Measurements from ENCODE around the gene CLASP1.
"Not testable (repeated sequence)": the region's sequence is repeated elsewhere in the genome, so short reads cannot be mapped to it uniquely, and the experiment has no call there.

CLASP1 gene

DNA sequence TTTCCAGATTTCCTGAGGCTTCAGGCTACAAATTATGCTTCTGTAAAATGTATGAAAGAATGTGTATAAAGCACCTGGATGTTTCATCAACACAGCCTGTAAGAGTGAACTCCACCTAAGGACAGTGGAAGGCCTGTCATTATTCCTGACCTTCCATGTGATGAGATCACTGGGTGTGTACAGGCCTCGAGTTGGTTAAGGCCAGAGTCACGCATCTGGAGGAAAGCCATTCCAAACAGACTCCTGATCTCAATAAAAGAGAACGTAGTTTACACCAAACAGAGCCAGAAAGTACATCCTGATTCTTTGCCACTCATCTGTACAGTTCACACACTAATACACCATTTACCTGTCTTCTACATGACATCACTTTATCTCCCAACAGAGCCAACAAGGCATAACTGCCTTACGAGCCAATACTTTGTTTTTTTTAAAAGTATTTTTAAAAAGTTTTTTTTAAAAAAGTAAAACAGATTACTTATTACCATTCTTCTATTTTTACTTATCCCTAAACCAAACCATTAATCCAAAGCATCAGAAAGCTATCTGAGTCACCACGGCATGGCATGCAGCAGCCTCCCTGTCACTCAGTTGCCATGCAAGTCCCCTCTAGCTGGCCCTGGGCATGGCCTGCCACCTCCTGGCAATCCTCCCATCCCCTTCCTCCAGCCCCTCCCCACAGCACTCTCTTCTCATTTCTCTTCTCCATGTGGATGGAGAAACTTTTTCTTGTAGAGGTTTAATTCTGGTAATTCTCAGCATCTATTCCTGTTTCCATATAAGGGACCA, 285.4 kb downstream of the CLASP1 start:
- DNase-seq: no peak

DNA sequence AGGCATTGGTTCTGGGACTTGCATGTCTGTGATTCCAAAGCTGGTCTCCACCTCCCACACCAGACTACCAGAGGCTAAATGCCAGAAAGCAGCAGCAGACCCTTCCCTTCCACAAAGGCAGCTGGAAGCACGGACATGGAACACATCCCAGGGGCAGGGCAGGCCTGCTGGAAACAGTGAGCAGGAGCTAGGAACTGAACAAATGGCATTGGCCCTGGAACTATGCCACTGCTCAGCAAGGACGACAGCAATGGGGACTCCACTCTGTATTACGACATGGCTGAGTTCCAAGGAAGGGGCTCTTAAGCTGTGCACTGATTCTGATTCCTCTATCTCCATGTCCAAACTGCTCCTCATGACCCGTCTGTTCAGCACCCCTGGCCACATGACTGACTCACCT, 286.5 kb downstream of the CLASP1 start:
- DNase-seq: no peak

DNA sequence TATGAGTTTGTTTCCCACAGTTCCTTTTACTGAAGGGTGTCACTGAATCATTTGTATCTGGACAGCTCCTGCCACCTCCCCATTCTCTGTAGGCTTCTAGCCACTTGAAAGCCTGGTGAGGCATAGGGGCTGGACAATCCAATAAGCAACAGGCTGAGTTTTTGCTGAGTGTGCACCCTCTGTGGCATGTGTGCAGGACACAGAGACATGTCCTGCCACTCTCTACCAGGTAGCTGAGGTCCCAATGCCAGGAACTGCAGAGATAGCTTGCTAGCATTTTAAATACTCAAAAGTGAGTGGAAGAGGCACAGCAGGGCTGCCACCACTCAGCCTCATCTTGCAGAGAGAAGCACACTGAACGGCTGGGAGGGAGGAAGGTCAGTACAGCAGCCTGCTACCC, 287.0 kb downstream of the CLASP1 start:
- DNase-seq: no peak

DNA sequence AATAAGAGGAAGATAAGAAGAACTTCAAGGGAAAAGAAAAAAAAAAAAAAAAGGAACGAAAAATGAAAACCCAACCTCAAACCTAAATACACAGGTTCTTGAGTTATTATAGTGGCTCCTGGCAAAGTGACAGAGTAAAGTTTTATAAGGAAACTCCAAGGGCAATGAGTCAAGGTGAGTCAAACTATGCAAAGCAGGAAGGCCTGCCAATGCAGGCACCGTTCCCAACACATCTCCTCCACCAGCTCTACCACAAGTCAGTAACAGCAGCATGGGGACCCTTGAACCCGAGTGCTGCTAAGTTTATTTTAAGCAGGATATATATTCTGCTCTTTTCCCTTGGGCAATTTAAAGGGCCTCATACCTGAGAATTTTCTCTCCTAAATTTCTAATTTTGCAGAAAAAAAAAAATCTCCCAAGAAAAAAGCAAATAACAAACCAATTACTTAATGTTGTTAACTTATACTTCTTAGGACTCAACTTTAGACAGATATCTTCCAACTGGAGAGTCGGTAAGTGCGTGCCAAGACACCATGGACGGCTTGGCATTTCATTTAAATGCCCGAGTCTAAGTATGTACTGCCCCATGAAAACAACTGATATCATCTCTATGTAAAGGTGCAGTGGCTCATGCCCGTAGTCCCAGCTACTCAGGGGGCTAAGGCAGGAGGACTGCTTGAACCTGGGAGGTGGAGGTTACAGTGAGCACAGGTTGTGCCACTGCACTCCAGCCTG, 288.5 kb downstream of the CLASP1 start:
- no peak for DNase-seq

DNA sequence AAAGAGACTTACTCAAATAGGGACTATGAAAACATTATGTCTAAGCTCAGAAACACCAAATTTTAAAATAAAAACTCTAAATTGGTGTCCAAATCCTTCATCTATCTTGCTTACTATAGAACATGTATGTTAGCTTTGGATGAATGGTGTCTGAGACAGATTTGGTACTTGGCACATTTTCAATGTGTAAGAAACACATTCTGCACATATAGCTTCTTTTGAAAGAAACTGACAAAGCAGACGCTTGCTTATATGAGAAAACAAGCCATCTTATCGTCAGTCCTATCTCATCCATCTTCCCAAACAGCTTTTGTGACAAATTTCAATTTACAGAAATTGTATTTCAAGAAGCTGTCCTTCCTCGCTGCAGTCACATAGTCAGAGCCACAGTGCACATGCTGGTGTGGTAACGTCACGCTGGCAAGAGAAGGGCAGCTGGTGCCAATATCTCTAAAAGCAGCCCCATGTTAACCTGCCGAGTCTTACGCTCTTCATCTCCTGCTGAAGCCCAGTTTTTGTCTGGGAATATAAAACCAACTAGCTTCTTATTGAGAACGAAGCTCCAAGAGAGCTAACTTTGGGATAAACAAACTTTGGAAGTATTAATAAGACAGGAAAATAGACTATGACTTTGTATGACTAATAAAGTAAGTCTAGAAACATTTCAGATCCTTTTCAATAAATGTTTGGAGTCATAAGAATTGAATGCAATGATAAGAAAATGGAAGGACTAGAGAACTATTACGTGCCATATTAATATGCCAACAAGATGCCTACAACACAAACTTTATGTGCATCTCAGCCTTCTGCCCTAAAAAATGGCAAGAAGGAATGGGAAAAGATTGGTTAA, 289.3 kb downstream of the CLASP1 start:
- DNase-seq: no peak

DNA sequence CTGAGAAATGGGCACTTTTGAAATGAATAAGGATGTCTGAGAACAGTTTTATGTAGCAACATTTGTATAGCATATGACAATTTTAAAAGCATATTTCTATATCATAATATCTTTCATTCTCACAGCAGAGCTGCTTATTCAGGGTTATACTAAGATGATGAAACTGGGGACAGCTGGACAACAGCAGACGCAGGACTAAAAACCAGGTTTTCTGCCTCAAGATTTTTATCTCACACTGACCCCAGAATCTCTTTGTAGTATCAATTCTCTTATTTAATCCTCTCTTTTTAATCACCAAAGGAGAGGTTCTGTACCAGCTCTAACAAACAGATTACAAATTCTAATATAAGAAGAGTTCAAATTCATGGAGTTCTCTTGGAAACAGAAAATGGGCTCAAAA, 290.1 kb downstream of the CLASP1 start:
- no peak for DNase-seq

DNA sequence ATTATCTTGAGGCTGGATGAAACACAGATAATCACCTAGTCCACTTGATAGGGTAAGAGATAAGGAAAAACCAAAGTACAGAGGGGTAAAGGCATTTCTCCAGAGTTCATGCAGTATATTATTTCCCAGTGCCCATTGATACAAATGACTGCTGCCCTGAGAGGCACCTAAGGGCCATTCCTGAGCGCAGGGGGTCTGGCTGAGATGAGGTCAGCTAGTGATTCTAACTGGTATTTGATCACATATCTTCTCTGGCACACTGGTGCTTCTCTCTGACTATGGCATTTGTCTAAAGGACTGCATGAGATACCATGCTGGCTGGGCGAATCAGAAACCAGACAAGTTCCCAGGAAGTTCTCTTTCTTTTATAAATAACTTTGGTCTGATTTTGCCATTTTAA, 291.0 kb downstream of the CLASP1 start:
- no peak for DNase-seq

DNA sequence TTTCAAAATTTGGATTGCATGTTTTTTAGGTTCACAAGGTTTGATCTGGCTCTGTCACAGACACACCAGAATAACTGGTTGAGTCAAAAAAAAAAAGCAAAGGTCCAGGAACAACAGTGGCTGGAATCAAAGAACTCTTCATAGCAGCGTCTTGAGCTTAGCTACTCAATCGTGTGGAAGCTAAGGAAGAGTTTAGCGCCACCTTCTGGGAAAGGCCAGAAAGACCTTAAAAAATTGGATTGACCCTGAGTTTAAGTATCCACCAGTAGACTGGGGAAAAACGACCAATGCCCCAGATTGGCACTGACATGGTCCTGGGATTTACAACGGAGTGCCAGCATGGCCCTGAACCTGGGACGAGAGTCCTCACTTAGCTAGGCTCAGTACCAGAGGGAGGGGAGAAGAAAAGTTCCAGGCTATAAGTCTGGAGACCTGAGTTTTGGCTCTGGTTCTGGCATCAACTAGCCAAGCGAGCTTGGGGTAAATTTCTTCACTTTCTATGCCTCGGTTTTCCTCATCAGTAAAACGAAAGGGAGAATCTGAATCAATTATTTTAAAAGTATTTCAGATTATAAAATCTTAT, 293.1 kb downstream of the CLASP1 start:
- DNase-seq: no peak

DNA sequence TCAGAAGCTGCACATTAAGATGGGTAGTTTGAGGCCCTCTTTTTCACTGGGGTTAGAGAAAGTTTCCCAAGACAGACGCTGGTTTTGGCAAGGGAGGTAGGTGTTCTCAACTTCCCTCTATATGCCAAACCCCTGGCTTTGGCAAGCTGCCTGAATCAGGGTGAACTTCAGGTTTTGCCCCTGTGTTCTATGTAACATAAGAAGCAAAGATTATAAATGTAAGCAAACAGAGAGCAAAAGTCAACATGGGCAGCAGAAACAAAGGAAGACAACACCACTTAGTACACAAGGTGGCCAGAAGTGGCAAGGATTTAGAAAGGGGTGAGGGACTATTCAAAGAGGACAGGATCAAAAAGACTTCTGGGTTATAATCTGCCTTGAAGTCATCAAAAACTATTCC, 293.8 kb downstream of the CLASP1 start:
- no peak for DNase-seq

DNA sequence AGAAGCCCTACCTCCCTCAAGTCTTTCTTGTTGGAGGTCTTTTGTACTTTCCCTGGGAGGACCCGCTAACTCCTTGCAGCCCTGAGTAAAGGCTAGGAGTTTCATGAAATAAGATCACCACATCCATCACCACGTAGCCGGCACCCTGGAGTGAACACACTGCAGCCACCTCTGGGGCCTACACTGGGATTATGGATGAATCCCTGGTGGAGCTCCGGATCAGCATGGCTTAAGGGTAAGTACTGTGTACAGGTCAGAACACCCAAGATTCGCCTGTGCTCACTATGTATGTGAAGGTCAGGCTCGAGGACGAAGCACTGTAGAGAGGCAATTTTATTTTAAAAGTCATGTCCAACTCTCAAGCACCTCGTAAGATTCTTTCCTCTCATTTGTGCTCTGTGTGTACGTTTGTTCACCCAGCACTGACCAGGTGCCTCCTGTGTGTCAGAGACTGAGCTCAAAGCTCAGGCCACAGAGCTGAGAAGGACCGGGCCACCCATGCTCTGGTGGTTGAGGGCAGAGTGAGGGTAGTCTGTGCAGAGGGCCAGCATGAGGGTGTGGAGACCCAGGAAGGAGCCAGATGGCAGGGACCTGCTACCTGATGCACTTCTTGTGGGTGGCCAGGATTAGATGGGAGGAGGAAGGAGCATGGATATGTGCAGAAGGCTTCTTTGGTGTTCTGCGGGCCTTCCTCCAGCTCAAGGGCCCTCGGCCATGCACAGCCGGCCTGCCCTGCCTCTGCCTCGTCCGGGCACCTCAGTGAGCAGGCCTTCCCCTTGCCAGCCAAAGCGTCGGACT, 297.5 kb downstream of the CLASP1 start:
- no peak for DNase-seq

DNA sequence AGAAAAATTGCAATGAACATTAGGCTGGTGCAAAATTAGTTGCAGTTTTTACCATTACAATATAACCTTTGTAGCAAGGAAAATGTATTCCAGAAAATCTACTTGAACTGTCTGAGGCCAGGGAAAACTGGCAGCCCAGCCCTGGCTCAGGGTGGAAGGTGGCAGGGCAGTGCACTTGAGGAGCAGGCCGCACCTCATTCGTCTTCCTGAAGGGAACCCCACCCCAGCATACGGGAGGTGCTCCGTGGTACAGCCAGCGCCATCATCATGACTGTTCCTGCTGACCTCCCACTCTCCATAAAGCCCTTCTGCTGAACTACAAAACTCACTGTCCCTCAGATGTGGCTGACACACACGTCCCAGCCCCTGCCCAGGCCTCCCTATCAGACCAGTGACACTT, 298.4 kb downstream of the CLASP1 start:
- no peak for DNase-seq

DNA sequence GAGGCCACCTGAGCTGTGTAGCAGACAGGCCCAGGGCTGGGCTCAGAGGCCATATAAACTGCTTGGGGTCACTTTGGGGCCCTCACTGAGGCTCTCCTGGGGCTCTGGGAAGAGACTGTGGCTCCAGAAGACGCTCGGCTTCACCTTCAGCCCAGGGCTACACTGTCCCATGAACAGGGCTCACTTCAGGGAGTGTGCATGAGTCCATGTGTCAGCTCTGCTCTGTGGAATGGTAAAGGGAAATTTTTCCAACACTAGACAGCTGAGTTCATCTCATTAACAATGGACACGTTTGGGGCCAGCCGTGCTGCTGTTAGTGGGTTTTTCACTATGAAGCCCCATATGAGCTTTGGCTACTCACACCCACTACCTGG, 298.9 kb downstream of the CLASP1 start:
- DNase-seq: no peak

DNA sequence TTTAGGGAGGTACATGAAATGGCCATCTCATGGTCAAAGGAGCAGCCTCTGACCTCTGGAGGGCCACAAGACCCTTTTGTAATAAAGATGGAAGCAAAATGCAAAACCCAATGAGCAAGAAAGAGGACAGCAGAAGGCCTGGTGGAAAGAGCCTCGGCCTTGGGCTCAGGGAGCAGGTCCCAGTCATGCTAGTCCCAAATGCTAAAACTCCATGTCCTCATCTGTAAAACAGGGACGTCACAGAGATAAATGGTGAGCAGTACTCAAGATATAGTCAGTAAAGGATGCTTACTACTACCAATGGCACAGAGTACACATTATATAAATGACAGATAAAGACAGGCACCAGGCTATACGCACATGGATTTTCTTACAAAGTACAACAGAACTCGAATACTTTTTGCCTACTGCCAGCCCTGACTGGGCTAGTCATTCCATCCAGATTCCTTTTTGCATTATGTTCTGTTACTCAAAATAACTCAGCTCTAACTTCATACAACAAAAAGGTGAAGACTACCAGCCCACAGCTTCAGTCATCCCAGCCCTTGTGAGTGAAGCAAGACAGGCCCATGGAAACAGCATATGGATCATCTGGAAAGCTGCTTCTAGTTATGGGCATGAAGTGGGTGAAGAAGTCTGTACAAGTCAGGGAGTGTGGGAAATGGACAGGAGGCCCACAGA, 299.4 kb downstream of the CLASP1 start:
- DNase-seq: no peak

DNA sequence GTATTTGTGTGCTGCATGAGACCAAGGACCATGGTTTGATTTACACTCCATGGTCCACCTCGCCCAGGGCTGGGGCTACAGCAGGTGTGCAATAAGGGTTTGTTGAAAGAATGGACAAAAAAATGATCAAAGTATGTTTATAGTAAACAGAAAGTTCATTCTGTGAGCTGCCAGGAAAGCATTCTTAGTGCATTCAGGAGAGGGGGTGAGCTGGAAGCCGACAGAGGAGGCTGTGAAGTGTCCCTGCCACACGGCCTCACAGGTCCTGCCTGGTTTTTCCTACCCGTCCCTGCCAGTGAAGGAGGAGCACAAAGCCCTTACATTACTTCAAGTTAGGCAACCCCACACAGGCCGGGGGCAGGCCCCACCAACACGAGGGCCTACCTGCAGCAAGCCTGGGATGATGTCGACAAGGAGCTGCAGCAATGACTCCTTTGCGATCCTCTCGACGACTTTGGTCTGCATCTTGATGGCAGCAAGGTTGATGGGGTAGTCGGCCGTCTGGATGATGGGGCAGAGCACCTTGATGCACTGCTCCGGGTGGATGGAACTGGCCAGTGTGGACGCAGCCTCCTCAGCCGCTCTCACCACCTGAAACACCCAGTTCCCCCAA, 301.0 kb downstream of the CLASP1 start:
- DNase-seq: no peak

DNA sequence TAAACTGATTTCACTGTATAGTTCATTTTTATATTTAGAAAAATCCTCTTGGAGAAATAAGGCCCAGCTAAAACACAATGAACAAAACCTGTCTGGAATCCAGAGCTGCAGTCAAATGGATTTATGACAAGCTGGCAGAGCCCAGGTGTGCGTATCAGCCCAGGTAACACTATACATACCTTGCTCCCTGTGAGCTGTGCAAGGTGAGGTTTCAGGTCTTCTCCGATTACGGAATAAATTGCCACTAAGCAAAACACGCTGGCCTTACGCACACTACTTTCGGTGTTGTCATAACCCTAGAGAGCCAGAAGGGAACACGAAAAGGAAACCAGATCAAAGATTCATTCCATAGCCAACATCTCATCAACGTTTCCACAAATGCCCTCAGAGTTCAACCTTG, 302.4 kb downstream of the CLASP1 start:
- DNase-seq: no peak

DNA sequence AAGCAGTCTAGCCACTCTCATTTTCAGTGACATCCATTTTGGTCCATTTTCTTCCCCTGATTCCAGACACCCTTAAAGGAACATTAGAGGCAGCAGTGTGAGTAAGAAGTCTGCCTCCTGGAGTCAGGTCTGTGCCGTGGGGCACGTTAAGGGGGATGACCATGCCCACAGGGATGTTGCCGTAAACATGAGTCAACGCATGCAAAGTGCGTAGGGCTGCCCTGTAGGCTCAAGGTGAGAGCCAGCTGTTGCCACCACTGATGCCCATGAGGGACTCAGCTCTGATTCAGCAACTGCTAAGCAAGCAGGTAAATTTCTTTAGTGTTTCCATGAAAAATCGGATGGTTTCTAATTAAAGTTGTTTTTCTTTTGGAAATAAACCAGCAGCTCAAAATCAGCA, 302.9 kb downstream of the CLASP1 start:
- DNase-seq: no peak

DNA sequence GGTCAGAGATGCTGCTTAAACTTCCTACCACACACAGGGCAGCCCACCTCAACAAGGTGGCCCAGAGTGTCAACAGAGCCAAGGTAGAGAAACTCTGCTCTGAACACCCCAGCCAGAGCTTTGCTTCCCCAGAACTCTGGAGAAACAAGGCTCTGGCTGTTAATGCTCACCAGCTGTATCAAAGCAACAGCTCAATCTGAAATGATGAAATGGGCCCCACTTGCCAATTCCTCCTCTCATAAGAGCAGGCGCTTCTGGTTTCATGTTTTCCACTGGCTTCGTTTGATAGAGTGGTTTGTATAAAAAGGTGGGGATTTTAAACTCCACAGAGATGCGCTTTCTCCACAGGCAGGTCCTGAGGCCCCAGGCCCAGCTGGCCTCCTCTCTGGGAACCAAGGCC, 303.4 kb downstream of the CLASP1 start:
- DNase-seq: no peak

DNA sequence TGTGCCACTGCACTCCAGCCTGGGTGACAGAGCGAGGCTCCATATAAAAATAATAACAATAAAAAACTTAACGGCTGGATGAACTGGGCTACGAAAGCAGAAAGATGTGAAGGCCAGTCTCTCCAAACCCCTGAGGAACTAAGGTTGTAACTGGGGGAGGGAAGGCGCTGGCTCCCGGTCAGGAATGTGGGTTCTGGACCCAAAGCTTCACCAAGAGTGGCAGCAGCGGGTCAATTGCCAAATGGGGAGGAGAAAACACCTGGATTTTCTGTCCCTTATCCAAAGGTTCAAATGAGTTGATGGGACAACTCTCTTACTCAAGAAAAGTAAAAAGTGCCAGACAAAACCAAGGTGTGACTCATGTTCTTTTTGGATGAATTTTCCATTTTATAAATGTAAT, 304.2 kb downstream of the CLASP1 start:
- DNase-seq: no peak

DNA sequence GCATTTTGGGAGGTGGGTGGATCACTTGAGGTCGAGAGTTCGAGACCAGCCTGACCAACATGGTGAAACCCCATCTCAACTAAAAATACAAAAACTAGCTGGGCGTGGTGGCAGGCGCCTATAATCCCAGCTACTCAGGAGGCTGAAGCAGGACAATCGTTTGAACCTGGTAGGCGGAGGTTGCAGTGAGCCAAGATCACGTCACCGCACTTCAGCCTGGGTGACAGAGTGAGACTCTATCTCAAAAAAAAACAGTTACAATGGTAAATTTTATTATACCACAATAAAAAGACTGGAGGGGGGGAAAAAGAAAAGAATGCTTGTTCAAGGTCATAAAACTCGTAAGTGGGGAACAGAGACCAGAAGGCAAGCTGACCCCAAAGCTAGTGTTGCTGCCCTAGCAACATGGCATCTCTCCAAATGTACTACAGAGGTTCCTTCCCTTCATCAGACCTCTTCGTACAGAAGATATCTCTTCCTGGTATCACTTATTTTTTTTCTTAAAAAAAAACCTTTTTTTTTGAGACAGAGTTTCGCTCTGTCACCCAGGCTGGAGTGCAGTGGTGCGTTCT, 305.3 kb downstream of the CLASP1 start:
- not testable (repeated sequence) for DNase-seq

DNA sequence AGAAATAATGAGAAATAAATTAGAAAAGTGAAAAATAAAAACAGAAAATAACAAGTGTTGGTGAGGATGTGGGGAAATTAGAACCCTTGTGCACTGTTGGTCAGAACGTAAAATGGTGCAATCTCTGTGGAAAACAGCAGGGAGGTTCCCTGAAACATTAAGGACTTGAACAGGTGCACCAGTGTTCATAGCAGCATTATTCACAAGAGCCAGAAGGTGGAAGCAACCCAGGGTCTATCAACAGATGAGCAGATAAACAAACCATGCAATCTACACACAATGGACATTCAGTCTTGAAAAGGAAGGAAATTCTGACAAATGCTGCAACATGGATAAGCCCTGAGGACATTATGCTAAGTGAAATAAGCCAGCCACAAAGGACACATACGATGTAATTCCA, 306.1 kb downstream of the CLASP1 start:
- no peak for DNase-seq

DNA sequence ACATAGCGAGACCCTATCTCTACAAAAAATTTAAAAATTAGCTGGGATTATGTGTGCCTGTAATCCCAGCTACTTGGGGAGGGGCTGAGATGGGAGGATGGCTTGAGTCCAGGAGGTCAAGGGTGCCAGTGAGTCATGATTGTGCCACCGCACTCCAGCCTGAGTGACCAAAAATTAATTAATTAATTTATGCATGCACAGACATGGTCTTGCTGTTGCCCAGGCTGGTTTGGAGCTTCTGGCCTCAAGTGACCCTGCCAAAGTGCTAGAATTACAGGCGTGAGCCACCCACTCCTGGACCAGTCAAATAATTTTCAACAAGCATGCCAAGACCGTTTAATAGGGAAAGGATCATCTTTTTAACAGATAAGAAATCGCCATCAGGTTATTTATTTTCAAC, 306.5 kb downstream of the CLASP1 start:
- DNase-seq: no peak
